ENCODE data around the gene POLD1.
A peak's percentile ranks its signal among the peaks of the same experiment; 100 is the strongest.

Gene POLD1

DNA sequence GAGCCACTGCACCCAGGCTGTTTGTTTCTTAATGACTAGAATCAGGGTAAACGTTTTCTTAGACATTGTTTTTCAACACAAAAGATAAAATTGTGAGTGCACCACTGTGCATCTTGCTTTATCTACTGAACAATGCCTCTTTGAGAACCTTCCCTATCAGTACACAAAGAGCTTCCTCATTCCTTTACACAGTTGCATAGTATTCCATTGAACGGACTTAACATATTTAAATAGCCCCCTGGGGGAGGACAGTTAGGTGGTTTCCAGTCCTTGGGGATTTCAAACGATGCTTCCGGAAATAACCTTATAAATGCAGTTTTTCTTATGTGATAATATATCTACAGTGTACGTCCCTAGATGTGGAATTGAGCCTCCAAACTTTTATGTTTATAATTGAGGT is 8.6 kb downstream of the POLD1 start:
- no peak for DNase-seq

DNA sequence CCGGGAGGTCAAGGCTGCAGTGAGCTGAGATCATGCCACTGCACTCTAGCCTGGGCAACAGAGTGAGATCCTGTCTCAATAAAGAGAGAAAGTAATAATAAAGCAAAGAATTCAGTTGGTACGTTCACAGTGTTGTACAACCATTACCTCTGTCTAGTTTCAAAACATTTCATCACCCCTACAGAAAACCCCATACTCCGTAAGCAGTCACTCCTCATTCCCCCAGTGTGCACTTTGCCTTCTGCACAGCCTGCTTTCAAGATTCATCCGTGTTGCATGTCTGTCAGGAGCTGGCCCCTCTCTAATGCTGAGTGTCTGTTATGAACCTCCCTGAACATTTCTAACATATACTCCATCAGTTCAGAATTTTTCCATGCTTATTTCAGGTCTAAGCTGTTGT is 9.4 kb downstream of the POLD1 start:
- DNase-seq: no peak

- no peak for DNase-seq
Measured at GRCh38 chr19:50394017-50394416, 9.9 kb downstream of the POLD1 start.

DNA sequence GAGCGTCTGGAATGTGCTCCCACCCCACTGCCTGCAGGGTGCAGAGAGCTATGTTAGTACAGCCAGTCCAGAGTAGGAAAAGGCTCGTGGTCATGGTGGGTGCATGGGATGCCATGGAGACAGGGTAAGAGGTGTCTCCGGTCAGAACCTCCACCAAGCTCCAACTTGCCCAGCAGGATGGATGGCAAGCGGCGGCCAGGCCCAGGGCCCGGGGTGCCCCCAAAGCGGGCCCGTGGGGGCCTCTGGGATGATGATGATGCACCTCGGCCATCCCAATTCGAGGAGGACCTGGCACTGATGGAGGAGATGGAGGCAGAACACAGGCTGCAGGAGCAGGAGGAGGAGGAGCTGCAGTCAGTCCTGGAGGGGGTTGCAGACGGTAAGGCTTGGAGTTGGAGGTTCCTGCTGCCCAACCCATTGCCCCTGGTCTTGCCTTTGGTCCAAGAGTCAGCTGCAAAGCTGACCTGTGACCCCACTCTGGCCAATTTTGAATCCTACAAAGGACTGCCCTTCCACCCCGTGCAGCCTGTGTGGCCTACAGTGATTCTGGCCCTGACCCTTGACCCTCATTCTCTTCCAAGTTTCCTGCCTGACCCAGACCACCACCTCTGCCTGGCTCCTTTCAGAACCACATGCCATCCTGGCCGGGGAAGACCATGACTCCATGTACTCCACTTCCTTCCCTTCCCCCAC is 14.7 kb downstream of the POLD1 start:
- no peak for DNase-seq

DNA sequence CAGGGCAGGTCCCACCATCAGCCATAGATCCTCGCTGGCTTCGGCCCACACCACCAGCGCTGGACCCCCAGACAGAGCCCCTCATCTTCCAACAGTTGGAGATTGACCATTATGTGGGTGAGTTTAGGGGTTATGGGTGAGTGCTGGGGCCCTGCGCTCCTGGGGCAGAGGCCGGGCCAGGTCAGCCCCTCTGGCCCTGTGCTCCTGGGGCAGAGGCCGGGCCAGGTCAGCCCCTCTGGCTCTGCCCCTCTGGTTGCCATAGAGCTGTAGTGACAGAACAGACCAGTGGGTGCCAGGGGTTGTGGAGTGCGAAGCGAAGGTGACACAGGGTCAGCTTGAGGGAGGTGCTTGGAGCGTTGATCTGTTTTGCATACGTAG is 15.2 kb downstream of the POLD1 start:
- no peak for DNase-seq

DNA sequence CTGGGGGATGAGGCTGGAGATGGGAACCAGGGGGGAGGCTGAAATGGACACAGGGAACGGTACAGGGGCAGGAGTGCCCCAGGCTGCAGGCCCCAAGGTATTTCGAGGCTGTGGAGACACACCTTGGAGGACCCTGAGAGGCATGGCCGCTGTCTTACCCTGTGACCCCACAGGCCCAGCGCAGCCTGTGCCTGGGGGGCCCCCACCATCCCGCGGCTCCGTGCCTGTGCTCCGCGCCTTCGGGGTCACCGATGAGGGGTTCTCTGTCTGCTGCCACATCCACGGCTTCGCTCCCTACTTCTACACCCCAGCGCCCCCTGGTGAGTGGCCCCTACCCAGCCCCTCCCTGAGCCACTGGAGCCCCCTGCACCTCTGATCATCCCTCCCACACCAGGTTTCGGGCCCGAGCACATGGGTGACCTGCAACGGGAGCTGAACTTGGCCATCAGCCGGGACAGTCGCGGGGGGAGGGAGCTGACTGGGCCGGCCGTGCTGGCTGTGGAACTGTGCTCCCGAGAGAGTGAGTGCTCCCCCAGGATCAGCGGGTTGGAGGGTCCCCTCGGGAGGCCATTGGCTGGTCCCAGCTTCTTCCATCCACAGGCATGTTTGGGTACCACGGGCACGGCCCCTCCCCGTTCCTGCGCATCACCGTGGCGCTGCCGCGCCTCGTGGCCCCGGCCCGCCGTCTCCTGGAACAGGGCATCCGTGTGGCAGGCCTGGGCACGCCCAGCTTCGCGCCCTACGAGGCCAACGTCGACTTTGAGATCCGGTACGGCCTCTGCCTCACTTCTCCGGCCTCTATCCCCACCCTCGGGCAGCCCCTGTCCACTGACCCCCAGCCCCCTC is 17.7 kb downstream of the POLD1 start:
- DNase-seq: no peak

GRCh38 chr19:50402544-50403301 is 18.6 kb downstream of the POLD1 start:
- no peak for DNase-seq

DNA sequence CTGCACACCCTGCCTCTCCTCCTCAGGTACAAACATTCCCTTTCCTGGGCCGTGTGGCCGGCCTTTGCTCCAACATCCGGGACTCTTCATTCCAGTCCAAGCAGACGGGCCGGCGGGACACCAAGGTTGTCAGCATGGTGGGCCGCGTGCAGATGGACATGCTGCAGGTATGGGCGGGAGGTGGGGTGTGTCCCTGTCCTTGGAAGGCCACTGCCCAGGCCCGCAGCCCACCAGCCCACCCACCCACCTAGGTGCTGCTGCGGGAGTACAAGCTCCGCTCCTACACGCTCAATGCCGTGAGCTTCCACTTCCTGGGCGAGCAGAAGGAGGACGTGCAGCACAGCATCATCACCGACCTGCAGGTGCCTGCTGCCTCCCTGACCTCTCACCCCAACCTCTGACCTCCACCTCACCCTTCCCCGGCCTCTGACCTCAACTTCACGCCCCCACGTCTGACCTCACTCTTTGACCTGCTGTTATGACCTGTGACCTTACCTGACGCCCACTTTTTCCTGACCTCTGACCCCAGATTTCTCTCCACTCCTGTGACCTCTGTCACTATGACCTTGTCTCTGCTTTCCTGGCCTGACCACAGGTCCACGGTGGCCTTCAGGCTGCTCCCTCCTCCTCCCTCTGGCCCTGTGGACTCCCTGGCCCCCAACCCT is 22.1 kb downstream of the POLD1 start:
- DNase-seq: no peak

DNA sequence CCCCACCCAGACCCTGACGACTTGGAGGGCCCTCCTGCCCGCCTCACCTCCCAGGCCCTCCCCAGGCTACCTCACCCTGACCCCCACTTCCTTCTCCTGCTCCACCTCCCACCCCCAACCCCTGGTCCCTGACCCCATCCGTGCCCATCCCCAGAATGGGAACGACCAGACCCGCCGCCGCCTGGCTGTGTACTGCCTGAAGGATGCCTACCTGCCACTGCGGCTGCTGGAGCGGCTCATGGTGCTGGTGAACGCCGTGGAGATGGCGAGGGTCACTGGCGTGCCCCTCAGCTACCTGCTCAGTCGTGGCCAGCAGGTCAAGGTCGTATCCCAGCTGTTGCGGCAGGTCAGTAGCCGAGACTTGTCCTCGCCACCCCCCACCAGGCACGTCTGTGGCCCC is 22.7 kb downstream of the POLD1 start:
- DNase-seq: no peak

DNA sequence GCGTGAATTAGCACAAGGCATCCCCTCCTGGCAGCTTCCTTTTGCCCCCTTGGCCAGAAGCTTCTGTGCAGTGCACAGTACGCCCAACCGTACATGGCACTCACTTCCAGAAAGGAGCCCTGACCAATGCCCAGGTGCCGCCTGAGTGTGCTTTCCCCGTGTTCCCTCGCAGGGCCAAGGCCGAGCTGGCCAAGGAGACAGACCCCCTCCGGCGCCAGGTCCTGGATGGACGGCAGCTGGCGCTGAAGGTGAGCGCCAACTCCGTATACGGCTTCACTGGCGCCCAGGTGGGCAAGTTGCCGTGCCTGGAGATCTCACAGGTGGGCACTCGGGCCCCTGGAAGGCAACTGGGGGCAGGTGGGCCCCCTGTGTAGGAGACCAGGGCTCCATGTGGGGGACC is 25.2 kb downstream of the POLD1 start:
- DNase-seq: no peak

DNA sequence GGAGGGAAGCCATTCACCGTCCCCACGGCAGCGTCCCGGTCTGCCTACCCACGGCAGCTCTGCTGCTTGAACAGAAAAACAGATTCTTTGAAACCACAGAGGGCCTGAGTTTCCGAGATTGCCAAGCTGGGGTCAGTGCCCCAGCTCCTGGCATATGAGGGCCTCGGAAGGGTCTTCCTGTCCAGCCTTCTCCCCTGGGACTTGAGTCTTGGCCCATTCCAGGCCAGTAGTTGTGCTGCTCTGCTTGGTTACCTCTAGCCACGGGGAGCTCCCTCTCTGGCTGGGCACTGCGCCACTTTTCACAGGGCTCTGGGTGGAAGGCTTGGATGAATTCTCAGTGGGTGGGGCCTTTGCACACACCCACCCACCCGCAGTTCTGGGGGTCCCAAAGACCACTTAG is 26.0 kb downstream of the POLD1 start:
- no peak for DNase-seq

DNA sequence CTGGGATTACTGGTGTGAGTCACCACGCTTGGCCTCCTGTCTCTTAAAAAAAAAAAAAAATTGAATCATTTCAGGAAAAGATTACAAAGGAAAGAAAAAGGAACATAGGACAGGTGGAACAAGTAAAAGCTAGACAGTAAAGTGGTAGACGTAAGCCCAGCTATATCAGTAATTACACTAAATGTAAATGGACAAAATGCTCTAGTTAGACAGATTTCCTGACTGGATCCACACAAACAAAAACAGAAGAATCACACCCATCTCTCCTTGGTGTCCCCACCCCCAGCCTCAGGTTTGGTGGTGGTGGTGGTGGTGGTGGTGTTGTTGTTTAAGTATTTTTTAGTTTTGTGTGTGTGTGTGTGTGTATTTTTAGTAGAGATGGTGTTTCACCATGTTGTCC is 28.3 kb downstream of the POLD1 start:
- DNase-seq: no peak

GRCh38 chr19:50413096-50413495 is 28.9 kb downstream of the POLD1 start:
- DNase-seq: no peak

- DNase-seq: no peak
Measured at GRCh38 chr19:50413531-50413930, 29.4 kb downstream of the POLD1 start.

- DNase-seq: peak; percentile 82
Measured at GRCh38 chr19:50414864-50415660, 30.9 kb downstream of the POLD1 start.

GRCh38 chr19:50415661-50416033 is 31.5 kb downstream of the POLD1 start:
- peak; percentile 24 to 87 for DNase-seq

GRCh38 chr19:50416034-50416977 is 32.2 kb downstream of the POLD1 start:
- no peak for DNase-seq

- peak in 1 of 2 donors; percentile 37 for DNase-seq
Measured at GRCh38 chr19:50417111-50418081, 33.2 kb downstream of the POLD1 start.

DNA sequence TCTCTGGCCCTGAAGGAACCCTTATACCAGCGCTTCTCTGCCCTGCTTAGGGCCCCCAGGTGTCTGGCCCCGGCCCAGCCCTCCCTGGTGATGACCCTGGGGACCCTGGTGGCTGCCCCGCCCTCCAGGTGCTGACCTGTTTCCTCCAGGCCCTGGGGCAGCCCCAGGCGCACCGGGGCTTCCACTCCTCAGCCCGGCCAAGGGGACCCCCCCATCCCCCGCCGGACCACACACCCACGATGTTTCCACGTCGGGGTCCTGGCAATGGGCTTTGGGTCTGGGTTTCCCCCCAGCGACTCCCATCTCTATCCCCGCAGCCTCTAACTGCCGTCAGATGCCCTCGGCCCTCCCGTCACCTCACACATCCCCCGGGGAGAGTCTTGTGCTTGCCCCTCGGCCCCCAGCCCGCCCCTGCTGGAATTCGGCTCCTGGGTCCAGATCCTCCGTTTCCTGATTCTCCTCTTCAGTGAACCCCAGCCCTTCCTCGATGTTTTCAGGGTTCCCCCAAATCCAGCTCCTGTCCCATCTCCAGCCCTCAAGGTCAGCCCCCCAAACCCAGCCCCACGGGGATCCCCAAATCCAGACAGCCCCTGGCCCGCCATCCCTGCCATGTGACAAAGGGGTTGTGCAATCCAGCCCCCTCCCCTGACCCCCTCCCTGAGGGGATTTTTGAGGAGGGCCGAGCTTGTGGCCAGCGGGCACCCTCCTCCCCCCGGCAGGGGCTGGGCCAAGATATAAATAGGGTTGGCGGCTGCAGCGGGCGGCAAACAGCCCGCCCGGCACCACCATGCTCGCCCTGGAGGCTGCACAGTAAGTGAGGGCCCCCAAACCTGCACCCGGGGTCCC is 34.3 kb downstream of the POLD1 start, which contains the start of gene SPIB:
SPIB (plus strand) TSS at position 763 of the 846 bp plus-strand sequence; CDS start at position 788, 25 bp downstream.
- DNase-seq: peak in 1 of 2 donors; percentile 43

Measured in CD4-positive, alpha-beta T cell treated with Interferon alpha-2 for 1 hour (primary cell).